Right lobe of liver (tissue), 4 donors: ENCODE results near the gene SH2D5.

Experiments used
- POLR2A ChIP-seq: fragments of 450-650 bp; IDR thresholded peaks from one replicate; pipeline ENCODE4 v1.6.1; 2017; ENCODE audit warnings: antibody characterized with exemption, mild to moderate bottlenecking
- TF ChIP-seq, protein P1 (sequence below), 4 donors: fragments of 200-600 bp in 3 of 4; fragments of 450-650 bp in 1 of 4; IDR thresholded peaks; one replicate each; pipeline versions ENCODE4 v1.5.1 to v1.8.0; 2016 to 2022; ENCODE audit warnings: antibody characterized with exemption in 4 of 4, mild to moderate bottlenecking in 2 of 4
- donor health status: DM: no; HTN: no; CAD: no.
- donor health status: DM: no; HTN: no; CAD: no.
- donor health status: DM: no; HTN: yes; CAD: no.

DNA sequence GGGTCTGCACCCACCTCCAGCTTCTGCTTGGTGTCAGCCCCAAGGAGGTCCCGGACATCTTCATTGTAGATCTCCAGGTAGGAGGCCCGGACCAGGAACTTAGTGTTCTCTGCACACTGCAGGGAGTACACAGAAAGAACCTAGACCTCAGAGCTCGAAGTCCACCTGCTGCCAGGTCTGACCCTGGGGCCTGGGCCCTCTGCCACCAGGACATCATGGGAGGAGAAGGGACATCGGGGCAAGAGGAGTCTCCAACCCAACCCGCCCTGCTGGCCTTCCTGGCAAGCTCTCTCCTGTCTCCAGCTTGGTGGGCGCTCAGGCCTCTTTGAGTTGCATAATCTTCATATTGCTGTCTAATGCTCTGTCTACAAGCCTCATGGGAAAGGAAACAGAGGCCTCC is 19.1 kb downstream of the SH2D5 start:
- no peak for TF ChIP-seq POLR2A
- TF ChIP-seq, protein P1, sequence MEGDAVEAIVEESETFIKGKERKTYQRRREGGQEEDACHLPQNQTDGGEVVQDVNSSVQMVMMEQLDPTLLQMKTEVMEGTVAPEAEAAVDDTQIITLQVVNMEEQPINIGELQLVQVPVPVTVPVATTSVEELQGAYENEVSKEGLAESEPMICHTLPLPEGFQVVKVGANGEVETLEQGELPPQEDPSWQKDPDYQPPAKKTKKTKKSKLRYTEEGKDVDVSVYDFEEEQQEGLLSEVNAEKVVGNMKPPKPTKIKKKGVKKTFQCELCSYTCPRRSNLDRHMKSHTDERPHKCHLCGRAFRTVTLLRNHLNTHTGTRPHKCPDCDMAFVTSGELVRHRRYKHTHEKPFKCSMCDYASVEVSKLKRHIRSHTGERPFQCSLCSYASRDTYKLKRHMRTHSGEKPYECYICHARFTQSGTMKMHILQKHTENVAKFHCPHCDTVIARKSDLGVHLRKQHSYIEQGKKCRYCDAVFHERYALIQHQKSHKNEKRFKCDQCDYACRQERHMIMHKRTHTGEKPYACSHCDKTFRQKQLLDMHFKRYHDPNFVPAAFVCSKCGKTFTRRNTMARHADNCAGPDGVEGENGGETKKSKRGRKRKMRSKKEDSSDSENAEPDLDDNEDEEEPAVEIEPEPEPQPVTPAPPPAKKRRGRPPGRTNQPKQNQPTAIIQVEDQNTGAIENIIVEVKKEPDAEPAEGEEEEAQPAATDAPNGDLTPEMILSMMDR (IDR thresholded peaks at IDR 0.05) = no peak
